Measurements from ENCODE around the gene SULT1E1.
A peak's percentile ranks its signal among the peaks of the same experiment; 100 is the strongest.

Gene SULT1E1

GRCh38 chr4:69860052-69860451 is at the start of gene SULT1E1:
Gene SULT1E1, minus strand, starts transcription at chr4:69860145. Its CDS starts 2,501 bp downstream, at chr4:69857644.
- DNase-seq (ENCODE audit: low spot score), result peak; percentile 30

- no peak for DNase-seq (ENCODE audit: low spot score)
Observed at GRCh38 chr4:69909195-69909594, 49.2 kb upstream of the SULT1E1 start.

- DNase-seq (ENCODE audit: low spot score), result no peak
Observed at GRCh38 chr4:69907151-69907550, 47.2 kb upstream of the SULT1E1 start.

GRCh38 chr4:69896530-69897116 is 36.7 kb upstream of the SULT1E1 start:
- DNase-seq (ENCODE audit: low spot score), result peak; percentile 9

- no peak for DNase-seq (ENCODE audit: low spot score)
Observed at GRCh38 chr4:69894721-69895120, 34.8 kb upstream of the SULT1E1 start.

- DNase-seq (ENCODE audit: low spot score), result no peak
Observed at GRCh38 chr4:69894186-69894585, 34.2 kb upstream of the SULT1E1 start.

GRCh38 chr4:69888336-69888735 is 28.4 kb upstream of the SULT1E1 start:
- no peak for DNase-seq (ENCODE audit: low spot score)

GRCh38 chr4:69882150-69882549 is 22.2 kb upstream of the SULT1E1 start:
- DNase-seq (ENCODE audit: low spot score), result no peak

- peak; percentile 55 for DNase-seq (ENCODE audit: low spot score)
Observed at GRCh38 chr4:69881173-69881773, 21.3 kb upstream of the SULT1E1 start.

- no peak for DNase-seq (ENCODE audit: low spot score)
Observed at GRCh38 chr4:69878250-69878649, 18.3 kb upstream of the SULT1E1 start.

- no peak for DNase-seq (ENCODE audit: low spot score)
Observed at GRCh38 chr4:69877453-69877852, 17.5 kb upstream of the SULT1E1 start.

- no peak for DNase-seq (ENCODE audit: low spot score)
Observed at GRCh38 chr4:69876071-69876470, 16.1 kb upstream of the SULT1E1 start.

- DNase-seq (ENCODE audit: low spot score), result no peak
Observed at GRCh38 chr4:69875576-69875975, 15.6 kb upstream of the SULT1E1 start.

- DNase-seq (ENCODE audit: low spot score), result no peak
Observed at GRCh38 chr4:69874507-69874906, 14.6 kb upstream of the SULT1E1 start.

- DNase-seq (ENCODE audit: low spot score), result no peak
Observed at GRCh38 chr4:69861756-69862155, 1.8 kb upstream of the SULT1E1 start.

- no peak for DNase-seq (ENCODE audit: low spot score)
Observed at GRCh38 chr4:69860521-69861298, 765 bp upstream of the SULT1E1 start.

- DNase-seq (ENCODE audit: low spot score), result no peak
Observed at GRCh38 chr4:69859140-69859685, 732 bp downstream of the SULT1E1 start.

GRCh38 chr4:69858690-69859089 is 1.3 kb downstream of the SULT1E1 start:
- DNase-seq (ENCODE audit: low spot score), result peak; percentile 9

GRCh38 chr4:69855822-69856221 is 4.1 kb downstream of the SULT1E1 start:
- DNase-seq (ENCODE audit: low spot score), result no peak

- no peak for DNase-seq (ENCODE audit: low spot score)
Observed at GRCh38 chr4:69849969-69850368, 10.0 kb downstream of the SULT1E1 start.

- no peak for DNase-seq (ENCODE audit: low spot score)
Observed at GRCh38 chr4:69849297-69849696, 10.6 kb downstream of the SULT1E1 start.

- DNase-seq (ENCODE audit: low spot score), result no peak
Observed at GRCh38 chr4:69848028-69848427, 11.9 kb downstream of the SULT1E1 start.

- DNase-seq (ENCODE audit: low spot score), result no peak
Observed at GRCh38 chr4:69843932-69844331, 16.0 kb downstream of the SULT1E1 start.

All from iPS-NIHi11 (cell line).